ENCODE measurements around the gene SLC27A4. TPM values are rescaled to one million over a fixed set of nuclear protein-coding genes. Genes with fewer than 3 reads are reported as not detected.

SLC27A4 gene
- total and polyA plus RNA-seq, 2 donors from 2014 or later: 29.3 to 58.7 TPM

- intact Hi-C loops (cut with DNase I): no loop called here
- FAIRE-seq: no peak
- no peak overlapping the region for H3K9ac ChIP-seq (ENCODE audit: low read length in 3 of 3)
- no peaks in the 10 kb centered on the region for H3K27me3 ChIP-seq (ENCODE audit: control insufficient read depth, insufficient read depth, low read length)
- peaks cover 2 to 19% (median 7%) of the 10 kb centered on the region in 3 donors for H3K36me3 ChIP-seq (ENCODE audit: control insufficient read depth in 2 of 3, insufficient read depth in 3 of 3, low read length in 3 of 3)
- no peaks in the 10 kb centered on the region for H3K9me3 ChIP-seq (ENCODE audit: control insufficient read depth in 2 of 3, insufficient read depth in 1 of 3, low read length in 3 of 3)
- no peak overlapping the region for H3K27ac ChIP-seq (ENCODE audit: low read depth in 2 of 2, low read length in 2 of 2)
- TF ChIP-seq, protein P1, sequence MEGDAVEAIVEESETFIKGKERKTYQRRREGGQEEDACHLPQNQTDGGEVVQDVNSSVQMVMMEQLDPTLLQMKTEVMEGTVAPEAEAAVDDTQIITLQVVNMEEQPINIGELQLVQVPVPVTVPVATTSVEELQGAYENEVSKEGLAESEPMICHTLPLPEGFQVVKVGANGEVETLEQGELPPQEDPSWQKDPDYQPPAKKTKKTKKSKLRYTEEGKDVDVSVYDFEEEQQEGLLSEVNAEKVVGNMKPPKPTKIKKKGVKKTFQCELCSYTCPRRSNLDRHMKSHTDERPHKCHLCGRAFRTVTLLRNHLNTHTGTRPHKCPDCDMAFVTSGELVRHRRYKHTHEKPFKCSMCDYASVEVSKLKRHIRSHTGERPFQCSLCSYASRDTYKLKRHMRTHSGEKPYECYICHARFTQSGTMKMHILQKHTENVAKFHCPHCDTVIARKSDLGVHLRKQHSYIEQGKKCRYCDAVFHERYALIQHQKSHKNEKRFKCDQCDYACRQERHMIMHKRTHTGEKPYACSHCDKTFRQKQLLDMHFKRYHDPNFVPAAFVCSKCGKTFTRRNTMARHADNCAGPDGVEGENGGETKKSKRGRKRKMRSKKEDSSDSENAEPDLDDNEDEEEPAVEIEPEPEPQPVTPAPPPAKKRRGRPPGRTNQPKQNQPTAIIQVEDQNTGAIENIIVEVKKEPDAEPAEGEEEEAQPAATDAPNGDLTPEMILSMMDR (IDR thresholded peaks at IDR 0.05; ENCODE audit: borderline replicate concordance, extremely low read depth, insufficient read depth): no peak
- H3K4me1 ChIP-seq (ENCODE audit: control insufficient read depth in 2 of 3, insufficient read depth in 2 of 3, low read depth in 1 of 3, low read length in 3 of 3): no peaks in the 10 kb centered on the region
- H3K4me3 ChIP-seq (ENCODE audit: low read length in 3 of 3): no peak overlapping the region
- DNase-seq: no peak
Measured at GRCh38 chr9:128382261-128382660, 41.9 kb downstream of the SLC27A4 start.

GRCh38 chr9:128383007-128383753, 42.9 kb downstream of the SLC27A4 start:
- FAIRE-seq (no peak), DNase-seq (no peak)
- no peaks in the 10 kb centered on the region for H3K4me1 ChIP-seq (ENCODE audit: control insufficient read depth in 2 of 3, insufficient read depth in 2 of 3, low read depth in 1 of 3, low read length in 3 of 3)
- no peaks in the 10 kb centered on the region for H3K27me3 ChIP-seq (ENCODE audit: control insufficient read depth, insufficient read depth, low read length)
- intact Hi-C loops (cut with DNase I): no loop called here
- TF ChIP-seq, protein P1 (IDR thresholded peaks at IDR 0.05; ENCODE audit: borderline replicate concordance, extremely low read depth, insufficient read depth): no peak
- H3K4me3 ChIP-seq (ENCODE audit: low read length in 3 of 3): no peak overlapping the region
- no peaks in the 10 kb centered on the region for H3K9me3 ChIP-seq (ENCODE audit: control insufficient read depth in 2 of 3, insufficient read depth in 1 of 3, low read length in 3 of 3)
- no peak overlapping the region for H3K27ac ChIP-seq (ENCODE audit: low read depth in 2 of 2, low read length in 2 of 2)
- H3K36me3 ChIP-seq (ENCODE audit: control insufficient read depth in 2 of 3, insufficient read depth in 3 of 3, low read length in 3 of 3): peaks cover 2 to 23% (median 12%) of the 10 kb centered on the region in 3 donors
- H3K9ac ChIP-seq (ENCODE audit: low read length in 3 of 3): no peak overlapping the region

DNA sequence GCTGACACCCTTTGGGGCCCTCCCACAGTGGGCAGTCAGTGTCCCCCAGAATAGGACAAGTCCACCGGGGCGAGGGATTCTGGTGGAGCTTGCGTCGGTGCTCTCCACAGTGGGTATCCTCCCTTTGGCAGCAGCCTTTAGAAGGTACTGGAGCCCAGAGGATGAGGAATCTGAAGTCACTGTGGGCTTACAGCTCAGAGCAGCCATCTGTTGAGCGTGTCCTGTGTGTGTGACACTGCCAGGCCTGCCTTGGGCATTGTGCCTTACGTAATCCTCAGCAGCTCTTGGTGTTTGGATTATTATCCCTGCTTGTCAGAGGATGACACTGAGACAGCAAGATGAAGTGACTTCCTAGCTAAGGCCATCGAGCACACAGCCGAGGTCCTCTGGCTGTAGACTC, 43.5 kb downstream of the SLC27A4 start:
- intact Hi-C loops (cut with DNase I): no loop called here

More for the DNA sequence above, 43.5 kb downstream of the SLC27A4 start:
- Histone ChIP-seq H3K4me3 (ENCODE audit: low read length in 3 of 3) (no peak overlapping the region), H3K36me3 (ENCODE audit: control insufficient read depth in 2 of 3, insufficient read depth in 3 of 3, low read length in 3 of 3) (peaks cover 2 to 20% (median 17%) of the 10 kb centered on the region in 3 donors), H3K27ac (ENCODE audit: low read depth in 2 of 2, low read length in 2 of 2) (no peak overlapping the region), H3K27me3 (ENCODE audit: control insufficient read depth, insufficient read depth, low read length) (no peaks in the 10 kb centered on the region), H3K9ac (ENCODE audit: low read length in 3 of 3) (no peak overlapping the region), H3K9me3 (ENCODE audit: control insufficient read depth in 2 of 3, insufficient read depth in 1 of 3, low read length in 3 of 3) (no peaks in the 10 kb centered on the region), H3K4me1 (ENCODE audit: control insufficient read depth in 2 of 3, insufficient read depth in 2 of 3, low read depth in 1 of 3, low read length in 3 of 3) (no peaks in the 10 kb centered on the region)
- TF ChIP-seq, protein P1 (IDR thresholded peaks at IDR 0.05; ENCODE audit: borderline replicate concordance, extremely low read depth, insufficient read depth): no peak
- DNase-seq (no peak), FAIRE-seq (no peak)

Measured in kidney (tissue), 14 donors.